CD4-positive, alpha-beta T cell treated with Interleukin-2 at 100 ng/mL for 4 hours (primary cell): ENCODE data around the gene HTRA1.

Source experiments
- DNase-seq: peaks from one replicate; pipeline ENCODE4 v3.0.0-alpha.2; 2020; ENCODE audit warnings: low spot score

Gene HTRA1

GRCh38 chr10:122461367-122461728, at the start of gene HTRA1:
TSS of gene HTRA1 (plus strand) at chr10:122461553. CDS start at chr10:122461653, 100 bp downstream.
- no peak for DNase-seq

GRCh38 chr10:122413327-122413726, 48.0 kb upstream of the HTRA1 start:
- DNase-seq: no peak

GRCh38 chr10:122417667-122418066, 43.7 kb upstream of the HTRA1 start:
- peak; percentile 15 for DNase-seq

- DNase-seq: no peak
These were observed 42.3 kb upstream of the HTRA1 start for GRCh38 chr10:122419016-122419415.

DNA sequence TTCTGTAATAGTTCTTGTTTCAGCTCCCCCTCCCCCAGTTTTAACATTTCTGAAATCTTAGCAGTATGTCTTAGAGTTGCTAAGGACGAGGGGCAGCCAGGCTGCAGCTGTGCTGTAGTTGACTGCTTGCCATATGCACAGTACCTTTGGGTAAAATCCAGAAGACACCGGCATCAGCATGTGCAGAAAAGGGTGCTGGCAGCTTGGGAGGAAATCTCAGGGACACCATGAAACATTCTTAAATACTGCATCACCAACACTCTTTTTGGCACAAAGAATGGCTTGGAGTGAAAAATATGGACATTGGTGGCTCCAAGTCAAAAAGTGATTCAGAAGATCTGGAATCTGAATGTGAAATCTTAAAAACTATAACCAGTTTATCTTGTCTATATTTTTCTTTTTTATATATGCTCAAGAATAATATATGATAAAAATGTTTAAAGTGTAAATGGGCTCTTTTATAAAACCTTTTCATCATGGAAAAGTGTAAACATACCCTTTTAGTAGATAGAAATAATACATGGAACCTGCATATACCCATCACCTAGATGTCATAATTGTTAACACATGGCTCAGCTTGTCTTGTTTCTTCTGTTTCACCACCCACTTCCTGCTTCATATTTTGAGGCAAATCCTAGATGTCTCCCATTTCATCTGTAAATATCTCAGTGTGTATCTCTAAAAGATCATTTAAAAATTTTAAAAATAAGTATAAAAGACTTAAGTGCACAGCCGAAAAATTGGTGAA, 41.3 kb upstream of the HTRA1 start:
- DNase-seq: no peak

- no peak for DNase-seq
These were observed 40.7 kb upstream of the HTRA1 start for GRCh38 chr10:122420624-122421007.

GRCh38 chr10:122421054-122421625, 40.2 kb upstream of the HTRA1 start:
- no peak for DNase-seq

DNA sequence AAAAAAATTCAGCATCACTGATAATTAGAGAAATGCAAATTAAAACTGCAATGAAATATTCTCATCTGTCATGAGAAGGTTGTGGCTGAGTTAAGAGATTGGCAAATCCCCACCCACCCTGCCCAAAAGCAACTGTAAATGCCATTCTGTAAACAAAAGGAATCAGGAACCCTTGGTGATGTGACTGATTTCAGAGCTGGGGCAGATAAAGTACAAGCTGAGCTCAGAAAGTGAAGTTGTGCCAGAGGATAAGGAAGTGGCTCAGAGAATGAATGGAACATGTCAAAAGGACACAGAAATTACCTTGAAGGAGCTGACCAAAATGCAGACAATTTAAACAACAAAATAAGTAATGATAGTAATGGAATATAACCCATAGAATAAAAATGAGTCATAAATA, 39.6 kb upstream of the HTRA1 start:
- no peak for DNase-seq

GRCh38 chr10:122422266-122422989, 38.9 kb upstream of the HTRA1 start:
- peak; percentile 61 for DNase-seq

GRCh38 chr10:122424059-122424458, 37.3 kb upstream of the HTRA1 start:
- no peak for DNase-seq

DNA sequence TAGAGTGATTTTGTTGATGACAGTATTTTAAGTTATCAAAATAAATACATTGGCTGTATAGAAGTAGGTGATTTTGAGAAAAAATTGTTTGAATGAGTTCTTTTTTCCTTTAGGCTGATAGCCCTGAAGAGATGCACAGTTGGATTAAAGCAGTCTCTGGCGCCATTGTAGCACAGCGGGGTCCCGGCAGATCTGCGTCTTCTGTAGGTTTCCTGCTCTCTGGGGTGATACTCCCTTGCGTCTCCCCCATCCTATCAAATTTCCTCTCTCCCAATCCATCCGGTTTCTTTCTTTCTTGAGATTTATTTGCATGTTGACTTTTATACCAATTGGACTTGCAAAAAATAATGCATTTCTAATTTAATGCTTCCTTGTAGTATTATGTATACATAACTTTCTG, 34.5 kb upstream of the HTRA1 start:
- DNase-seq: no peak

- no peak for DNase-seq
These were observed 34.1 kb upstream of the HTRA1 start for GRCh38 chr10:122427280-122427679.

DNA sequence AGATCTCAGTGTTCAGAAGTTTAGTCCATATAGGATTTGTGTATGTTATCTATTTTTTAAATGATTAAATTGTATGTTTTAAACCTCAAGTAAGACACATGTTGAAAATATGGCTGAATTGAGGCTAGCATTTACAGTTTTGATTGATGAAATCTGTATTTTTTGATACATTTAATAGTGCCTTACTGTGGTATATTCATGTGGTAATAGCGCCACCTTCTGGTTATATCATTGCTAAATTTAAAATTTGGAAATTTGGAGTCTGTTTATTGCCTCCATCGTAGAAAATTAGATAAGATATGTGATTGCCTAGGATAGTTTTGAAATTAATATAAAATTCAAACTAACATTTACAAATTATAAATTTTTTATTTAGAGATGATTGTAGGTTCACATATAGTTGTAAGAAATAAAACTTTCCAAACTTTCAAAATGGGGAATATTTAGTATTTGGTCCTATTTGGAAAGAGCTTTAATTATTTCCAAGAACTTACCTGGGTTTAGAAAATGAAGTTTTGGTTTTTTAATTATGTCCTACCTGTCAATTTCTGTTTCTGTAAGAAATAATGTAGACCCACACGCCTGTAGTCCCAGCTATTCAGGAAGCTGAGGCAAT, 26.0 kb upstream of the HTRA1 start:
- peak; percentile 73 for DNase-seq

DNA sequence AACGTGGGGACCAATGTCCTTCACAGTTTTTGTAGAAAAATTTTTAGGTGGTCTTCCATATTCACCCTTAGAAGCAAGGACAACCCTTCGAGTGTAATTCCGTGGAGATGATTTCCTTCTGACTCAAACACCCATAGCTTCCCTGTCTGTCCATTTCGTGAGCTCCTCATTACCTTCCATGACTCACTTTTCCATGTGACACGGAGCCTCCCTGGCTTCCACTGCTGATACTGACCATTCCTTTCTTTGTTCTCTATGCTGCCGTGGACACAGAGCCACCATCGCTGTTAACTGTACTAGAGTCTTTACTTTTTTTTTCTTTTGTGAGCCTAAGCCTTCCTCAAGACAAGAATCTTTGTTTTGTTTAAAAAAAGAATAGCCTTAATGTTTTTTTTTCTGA, 19.4 kb upstream of the HTRA1 start:
- no peak for DNase-seq

- no peak for DNase-seq
These were observed 15.9 kb upstream of the HTRA1 start for GRCh38 chr10:122445469-122445868.

GRCh38 chr10:122445904-122446303, 15.4 kb upstream of the HTRA1 start:
- DNase-seq: no peak

- no peak for DNase-seq
These were observed 14.5 kb upstream of the HTRA1 start for GRCh38 chr10:122446668-122447423.

DNA sequence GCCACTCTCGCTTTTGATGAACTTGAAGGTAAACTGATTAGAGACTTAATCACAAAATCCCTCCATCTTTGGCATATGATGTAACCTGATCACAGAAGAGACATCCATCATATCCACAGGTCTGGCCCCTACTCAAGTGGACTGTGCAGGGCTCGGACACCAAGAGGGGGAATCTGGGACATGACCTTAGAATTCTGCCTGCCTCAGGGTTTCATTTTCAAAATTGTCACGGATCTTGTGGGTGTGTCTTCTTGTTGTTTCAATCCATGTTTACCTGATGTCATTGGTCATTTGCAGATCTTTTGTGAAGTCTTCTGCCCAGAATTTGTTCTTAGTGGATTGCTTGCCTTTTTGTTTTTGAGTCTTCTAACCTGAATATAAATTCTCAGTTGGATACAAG, 12.8 kb upstream of the HTRA1 start:
- DNase-seq: no peak

DNA sequence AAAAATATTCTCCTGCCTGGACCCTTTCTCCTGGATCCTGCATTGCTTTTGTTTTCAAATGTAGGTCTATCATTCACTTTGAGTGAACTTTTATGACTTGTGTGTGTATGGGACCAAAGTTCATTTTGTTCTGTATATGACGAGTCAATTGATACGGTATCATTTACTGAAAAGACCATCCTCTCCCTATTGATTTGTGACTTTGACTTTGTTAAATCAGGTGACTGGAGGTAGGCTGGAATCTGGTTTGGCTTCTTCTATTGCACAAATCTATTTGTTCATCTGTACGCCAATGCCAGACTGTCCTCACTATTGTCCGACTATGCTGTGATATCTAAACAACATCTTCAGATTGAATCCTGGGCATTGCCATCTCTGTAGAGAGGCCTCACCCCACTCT, 12.2 kb upstream of the HTRA1 start:
- no peak for DNase-seq

GRCh38 chr10:122450353-122450990, 10.9 kb upstream of the HTRA1 start:
- no peak for DNase-seq

GRCh38 chr10:122454071-122454470, 7.3 kb upstream of the HTRA1 start:
- no peak for DNase-seq

DNA sequence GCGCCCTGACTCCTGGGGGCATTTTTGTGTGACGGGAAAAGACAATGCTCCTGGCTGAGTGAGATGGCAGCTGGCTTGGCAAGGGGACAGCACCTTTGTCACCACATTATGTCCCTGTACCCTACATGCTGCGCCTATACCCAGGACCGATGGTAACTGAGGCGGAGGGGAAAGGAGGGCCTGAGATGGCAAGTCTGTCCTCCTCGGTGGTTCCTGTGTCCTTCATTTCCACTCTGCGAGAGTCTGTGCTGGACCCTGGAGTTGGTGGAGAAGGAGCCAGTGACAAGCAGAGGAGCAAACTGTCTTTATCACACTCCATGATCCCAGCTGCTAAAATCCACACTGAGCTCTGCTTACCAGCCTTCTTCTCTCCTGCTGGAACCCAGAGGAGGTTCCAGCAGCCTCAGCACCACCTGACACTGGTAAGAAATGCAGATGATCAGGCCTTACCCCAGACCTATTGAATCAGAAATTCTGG, 6.7 kb upstream of the HTRA1 start, which contains the start of gene ARMS2:
Gene ARMS2 (plus strand): TSS at position 51 of the 478 bp plus-strand sequence. CDS start 75 bp downstream, at position 126.
- DNase-seq: no peak
